HG03108 (cell line): ENCODE measurements around the gene NOS3.
"Not testable (repeated sequence)": the region's sequence is repeated elsewhere in the genome, so short reads cannot be mapped to it uniquely, and the experiment has no call there.

Experiments
- ATAC-seq: cut with Tn5 transposase; IDR thresholded peaks from one replicate; pipeline ENCODE4 v1.9.1; 2021; ENCODE audit warnings: moderate library complexity; ENCODE audit not compliant: unreplicated experiment

The NOS3 gene

DNA sequence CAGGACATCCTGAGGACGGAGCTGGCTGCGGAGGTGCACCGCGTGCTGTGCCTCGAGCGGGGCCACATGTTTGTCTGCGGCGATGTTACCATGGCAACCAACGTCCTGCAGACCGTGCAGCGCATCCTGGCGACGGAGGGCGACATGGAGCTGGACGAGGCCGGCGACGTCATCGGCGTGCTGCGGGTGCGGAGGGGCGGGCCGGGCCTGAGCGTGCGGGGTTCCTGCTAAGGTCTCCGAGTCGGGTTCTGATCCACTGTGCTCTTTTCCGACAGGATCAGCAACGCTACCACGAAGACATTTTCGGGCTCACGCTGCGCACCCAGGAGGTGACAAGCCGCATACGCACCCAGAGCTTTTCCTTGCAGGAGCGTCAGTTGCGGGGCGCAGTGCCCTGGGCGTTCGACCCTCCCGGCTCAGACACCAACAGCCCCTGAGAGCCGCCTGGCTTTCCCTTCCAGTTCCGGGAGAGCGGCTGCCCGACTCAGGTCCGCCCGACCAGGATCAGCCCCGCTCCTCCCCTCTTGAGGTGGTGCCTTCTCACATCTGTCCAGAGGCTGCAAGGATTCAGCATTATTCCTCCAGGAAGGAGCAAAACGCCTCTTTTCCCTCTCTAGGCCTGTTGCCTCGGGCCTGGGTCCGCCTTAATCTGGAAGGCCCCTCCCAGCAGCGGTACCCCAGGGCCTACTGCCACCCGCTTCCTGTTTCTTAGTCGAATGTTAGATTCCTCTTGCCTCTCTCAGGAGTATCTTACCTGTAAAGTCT is 23.1 kb downstream of the NOS3 start:
- ATAC-seq = no peak

DNA sequence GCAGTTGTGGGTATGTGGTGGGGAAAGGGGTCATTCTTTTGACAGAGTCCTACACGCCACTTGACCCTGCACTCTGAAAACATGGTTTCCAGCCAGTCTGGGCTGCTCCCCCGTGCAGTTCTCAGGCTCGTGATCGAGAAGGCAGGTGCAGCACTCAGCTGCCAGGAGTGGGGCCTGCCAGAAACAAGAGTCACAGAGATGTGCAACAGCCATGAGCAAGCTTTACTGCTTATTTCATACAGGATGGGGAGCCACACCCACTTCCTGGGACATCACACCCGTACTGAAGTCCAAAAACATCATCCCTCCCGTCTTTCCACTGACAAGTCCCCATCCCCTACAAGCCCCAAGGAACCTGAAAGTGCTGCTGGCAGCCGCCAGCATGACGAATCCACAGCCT is 24.1 kb downstream of the NOS3 start:
- no peak for ATAC-seq

DNA sequence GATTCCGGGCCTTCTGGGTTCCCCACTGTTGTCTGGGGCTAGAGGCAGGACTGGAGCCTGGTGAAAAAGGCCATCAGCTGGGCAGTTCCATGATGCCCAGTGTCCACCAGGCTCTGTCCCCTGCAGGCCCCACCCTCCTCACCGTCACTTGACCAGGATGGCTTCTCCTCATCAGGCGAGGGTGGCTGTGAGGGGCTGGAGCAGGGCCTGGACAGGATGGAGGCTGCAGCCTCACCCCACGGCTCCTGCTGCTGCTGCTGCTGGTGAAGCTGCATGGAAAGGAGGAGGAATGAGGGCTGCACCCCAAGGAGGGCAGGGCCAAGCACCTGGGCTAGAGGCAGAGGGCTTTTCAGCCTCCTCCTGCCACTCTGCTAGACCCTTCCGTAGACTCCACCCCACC is 25.1 kb downstream of the NOS3 start:
- ATAC-seq = no peak

DNA sequence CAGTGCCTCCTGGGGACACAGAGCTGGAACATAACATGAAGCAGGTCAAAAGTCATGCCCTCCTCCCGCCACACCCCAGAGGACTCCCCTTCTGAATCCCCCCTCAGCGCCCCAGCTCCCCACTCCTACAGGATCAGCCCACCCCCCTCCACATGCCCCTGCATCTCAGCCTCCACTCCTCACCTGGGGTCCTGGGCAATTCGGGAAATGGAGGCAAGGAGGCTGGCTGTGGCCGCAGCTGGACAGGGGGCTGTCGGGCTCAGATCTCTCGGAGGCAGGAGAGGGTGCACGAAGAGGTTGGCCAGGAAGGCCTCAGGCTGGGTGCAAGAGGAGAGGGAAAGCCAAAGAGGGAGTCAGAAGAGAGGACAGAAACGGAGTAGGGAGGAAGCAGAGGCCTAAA is 25.7 kb downstream of the NOS3 start:
- ATAC-seq = no peak

DNA sequence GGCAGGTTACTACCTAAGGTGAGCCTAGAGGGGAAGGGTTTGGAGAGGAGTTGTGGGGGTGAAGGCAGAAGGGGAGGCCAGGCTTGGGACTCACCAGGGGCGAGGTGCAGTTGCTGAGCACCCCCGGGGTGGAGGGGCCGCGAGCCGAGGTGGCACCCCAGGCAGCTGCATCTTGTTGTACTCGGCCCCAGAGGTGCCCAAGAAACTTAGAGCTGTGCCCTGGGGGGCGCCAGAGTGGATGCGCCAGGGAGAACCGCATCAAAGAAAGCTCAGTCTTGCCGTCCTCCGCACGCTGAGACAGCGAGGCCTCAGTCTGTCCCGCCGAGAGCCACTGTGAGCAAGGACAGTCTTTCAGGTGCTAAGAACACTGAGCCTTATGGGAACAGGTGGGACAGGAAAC is 26.1 kb downstream of the NOS3 start:
- ATAC-seq = no peak

DNA sequence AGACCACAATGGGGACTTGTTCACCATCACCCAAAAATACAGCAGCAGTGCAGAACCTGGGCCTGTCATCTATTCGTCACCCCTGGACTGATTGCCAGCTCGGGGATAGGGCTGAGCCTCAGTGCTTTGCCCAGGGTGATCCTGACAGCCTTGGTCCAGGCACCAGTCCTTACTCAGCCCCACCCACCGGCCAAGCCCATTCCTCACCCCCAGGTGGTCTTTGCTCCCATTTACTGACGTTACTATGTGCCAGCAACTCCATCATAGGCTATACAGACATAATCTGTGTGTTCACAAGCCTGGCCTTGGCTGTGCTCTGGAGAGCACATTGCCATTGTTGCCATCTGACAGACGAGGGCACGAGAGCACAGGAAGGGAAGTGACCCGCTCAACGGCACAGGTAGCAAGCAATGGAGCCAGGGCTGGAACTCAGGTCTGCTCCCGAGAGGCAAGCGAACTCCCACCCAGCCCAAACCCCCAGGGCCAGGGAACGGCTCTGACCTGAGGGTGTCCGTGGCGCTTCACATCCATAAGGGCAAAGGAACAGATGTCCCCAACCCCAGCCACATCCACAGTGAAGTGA is 26.6 kb downstream of the NOS3 start:
- no peak for ATAC-seq

DNA sequence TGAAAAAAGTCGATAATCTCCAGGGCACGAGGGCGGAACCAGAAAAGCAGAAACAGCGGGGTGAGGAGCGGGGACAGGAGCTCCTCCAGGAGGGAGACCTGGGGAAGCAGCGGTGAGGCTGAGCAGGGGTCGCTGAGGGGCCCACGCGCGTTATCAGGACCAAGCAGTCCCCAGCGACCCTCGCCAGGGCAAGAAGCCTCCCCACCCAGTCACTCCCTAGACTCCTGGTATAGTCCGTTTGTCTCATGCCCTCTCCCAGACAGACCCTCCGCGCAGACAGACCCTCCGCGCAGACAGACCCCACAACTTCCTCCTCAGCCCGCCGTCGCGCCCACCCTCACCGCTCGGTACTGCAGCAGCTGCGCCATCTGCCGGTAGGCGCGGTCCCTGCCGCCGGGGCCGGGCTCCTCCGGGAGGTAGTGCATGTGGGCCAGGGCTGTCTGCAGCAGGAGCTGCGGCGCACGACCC is 27.2 kb downstream of the NOS3 start:
- peak; percentile 51 for ATAC-seq

DNA sequence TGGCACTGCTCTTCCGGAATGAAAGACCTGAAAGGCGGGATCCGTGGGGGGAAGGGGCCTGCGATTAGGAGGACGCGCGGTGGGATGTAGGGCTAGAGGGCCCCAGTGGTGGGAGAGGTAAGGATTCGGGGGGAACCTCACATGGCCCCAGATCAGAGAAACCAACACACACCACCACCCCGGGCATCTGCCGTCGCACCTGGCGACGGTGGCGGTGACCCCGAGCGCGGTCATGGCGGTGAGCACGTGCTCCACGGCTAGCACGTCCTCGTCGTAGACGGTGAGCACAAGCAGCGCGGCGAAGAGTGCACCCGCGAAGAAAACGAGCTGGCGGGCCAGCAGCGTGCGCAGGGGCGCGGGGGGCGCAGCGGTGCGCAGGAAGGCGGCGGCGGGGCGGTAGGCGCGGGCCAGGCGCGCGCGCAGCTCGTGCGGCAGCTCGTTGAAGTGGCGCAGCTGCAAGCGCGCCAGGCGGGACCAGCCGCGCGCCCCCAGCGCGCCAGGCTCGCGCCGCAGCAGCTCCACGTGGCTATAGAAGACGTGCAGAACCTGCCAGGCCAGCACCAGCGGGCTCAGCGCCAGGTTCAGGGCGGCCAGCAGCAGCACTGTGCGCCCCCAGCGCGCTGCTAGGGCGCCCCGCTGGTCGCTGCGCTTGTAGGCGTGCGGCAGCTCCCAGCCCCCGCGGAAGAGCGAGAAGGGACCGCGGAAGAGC is 27.8 kb downstream of the NOS3 start:
- no peak for ATAC-seq

DNA sequence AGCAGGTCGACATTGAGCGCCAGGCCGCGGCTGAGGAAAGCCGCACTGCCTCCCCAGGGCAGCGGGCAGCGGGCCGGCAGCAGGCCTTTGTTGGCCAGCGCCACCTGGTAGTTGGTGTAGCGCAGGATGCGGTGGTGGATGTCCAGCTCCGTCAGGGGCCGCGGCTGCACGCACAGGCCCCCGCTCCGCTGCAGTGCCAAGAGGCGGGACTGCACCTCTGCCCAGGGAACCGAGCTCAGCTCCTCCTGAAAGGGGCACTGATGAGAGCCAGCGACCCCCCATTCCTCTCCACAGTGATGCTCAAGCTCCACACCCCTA is 28.3 kb downstream of the NOS3 start:
- no peak for ATAC-seq

DNA sequence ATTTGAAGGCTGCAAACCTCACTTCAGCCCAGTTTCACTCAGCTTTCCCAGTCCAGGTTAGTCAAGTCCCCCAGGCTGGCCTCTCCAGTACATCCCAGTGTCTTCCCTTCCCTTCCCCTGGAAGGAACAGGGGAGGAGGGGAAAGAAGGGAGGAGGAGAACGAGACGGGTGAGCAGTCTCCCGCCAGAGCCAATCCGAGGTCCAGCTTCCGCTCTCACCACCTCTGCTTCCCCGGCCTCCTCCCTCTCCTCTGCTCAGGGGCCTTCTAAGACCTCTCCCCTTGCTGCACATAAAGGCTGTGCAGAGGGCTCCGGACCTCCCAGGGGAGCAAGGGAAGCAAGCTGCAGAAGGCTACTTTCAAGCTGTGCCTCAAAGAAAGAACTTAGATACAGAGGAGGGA is 29.4 kb downstream of the NOS3 start:
- no peak for ATAC-seq

DNA sequence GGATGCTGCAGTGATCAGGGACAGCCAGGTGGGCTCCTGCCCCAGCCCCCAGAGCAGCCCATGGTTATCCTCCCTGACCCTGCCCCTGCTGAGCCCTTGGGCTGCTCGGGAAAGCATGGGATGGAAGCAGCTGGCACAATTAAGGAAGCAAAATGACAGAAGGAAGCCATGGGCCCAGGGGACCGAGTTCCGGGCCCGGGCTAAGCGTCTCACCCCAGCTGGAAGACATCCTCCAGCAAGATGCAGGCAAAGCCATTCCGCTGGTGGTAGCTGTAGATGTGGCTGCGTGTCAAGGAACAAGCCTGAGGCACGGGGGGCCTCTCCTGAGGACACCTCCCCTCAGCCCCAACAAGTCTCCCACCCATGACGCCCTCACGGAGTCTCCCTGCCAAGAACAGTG is 32.4 kb downstream of the NOS3 start:
- no peak for ATAC-seq

DNA sequence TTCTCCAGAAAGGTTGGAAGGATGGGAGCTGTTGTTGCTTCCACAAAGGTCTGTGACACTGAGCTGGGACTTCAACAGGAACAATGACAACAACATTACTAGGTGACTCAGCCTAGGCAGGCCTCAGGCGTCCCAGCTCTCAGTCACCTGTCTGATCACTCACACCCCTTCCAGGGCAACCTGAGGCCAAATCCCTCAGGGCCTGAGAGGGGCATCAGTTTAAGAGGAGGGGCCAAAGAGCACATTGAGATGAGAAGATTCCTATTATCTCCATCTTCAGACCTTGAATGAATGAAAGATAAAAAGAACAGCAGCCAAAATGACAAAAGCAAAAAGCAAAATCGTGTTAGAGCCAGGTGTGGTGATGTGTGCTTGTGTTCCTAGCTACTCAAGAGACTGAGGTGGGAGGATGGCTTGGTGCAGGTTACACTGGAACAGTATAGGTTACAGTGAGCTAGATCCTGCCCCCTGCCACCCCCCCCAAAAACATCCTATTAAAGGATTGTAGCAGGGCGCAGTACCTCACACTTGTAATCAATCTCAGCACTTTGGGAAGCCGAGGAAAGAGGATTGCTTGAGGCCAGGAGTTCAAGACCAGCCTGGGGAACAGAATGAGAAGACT is 33.7 kb downstream of the NOS3 start, which contains the start of gene ATG9B:
Gene ATG9B, minus strand, starts transcription at position 60 of the 622 bp plus-strand sequence. CDS start 71 bp downstream, outside the sequence.
- ATAC-seq = no peak

DNA sequence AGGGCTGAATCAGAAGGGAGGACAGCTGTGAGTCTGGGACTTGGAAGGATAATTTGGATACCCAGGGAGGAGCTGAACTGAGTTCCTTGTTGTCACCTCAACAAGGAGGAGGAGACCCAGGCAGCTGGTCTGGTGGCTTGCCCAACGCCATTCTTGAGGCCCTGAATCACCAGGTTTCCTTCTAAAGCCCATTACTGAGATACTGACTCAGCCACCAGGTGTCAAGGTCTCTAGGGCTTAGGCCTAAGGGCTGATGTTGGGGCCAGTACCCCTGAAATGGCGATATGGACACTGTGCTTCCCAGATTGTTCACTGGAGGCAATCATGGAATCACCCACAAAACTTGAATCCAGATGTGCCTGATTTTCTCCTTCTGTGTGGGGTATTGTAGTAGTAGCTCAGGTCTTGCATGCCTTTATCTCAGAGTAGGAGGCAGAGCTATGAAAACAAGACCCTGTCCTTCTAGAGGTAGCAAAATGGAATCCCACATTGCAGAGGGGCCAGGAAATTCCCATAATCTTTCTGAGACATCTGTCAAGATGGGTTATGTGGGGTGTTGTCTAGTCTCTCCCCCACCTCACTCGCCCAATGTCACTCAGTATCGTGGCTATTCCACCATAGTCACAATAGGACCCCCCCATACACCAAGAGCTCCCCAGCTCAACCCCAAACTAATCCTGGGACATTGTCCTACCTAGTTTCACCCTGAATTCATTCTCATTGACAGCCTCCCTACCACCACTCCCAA is 35.3 kb downstream of the NOS3 start:
- no peak for ATAC-seq

DNA sequence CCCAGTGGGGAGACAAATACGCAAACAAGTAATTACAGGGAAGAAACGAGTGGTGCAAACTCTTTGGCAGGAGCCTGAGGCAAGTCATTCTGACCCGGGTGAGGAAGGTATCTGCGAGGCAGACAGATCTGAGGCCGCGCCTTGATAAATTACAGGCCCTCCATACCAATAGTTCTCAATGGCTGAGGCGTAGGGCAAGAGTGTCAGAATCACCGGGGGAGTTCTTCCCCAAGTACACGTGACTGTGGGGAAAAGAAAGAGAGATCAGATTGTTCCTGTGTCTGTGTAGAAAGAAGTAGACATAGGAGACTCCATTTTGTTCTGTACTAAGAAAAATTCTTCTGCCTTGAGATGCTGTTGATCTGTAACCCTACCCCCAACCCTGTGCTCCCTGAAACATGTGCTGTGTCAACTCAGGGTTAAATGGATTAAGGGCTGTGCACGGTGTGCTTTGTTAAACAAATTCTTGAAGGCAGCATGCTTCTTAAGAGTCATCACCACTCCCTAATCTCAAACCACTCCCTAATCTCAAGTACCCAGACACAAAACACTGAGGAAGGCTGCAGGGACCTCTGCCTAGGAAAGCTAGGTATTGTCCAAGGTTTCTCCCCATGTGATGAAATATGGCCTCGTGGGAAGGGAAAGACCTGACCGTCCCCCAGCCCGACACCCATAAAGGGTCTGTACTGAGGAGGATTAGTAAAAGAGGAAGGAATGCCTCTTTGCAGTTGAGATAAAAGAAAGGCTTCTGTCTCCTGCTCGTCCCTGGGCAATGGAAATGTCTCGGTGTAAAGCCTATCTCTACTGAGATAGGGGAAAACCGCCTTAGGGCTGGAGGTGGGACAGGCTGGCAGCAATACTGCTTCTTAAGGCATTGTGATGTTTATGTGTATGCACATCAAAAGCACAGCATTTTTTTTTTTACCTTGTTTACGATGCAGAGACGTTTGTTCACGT is 36.2 kb downstream of the NOS3 start:
- not testable (repeated sequence) for ATAC-seq

DNA sequence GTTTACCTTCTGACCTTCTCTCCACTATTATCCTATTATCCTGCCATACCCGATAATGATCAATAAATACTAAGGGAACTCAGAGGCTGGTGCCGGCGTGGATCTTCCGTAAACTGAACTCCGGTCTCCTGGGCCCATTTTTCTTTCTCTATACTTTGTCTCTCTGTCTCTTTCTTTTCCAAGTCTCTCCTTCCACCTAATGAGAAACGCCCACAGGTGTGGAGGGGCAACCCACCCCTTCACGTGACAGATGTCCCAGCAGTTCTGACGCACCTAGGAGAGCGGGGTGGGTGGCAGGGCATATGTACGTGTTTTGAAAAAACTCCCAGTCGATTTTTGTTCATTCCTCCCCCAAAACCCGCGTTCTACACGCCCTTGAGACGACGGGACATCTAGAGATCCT is 36.9 kb downstream of the NOS3 start:
- ATAC-seq = not testable (repeated sequence)

DNA sequence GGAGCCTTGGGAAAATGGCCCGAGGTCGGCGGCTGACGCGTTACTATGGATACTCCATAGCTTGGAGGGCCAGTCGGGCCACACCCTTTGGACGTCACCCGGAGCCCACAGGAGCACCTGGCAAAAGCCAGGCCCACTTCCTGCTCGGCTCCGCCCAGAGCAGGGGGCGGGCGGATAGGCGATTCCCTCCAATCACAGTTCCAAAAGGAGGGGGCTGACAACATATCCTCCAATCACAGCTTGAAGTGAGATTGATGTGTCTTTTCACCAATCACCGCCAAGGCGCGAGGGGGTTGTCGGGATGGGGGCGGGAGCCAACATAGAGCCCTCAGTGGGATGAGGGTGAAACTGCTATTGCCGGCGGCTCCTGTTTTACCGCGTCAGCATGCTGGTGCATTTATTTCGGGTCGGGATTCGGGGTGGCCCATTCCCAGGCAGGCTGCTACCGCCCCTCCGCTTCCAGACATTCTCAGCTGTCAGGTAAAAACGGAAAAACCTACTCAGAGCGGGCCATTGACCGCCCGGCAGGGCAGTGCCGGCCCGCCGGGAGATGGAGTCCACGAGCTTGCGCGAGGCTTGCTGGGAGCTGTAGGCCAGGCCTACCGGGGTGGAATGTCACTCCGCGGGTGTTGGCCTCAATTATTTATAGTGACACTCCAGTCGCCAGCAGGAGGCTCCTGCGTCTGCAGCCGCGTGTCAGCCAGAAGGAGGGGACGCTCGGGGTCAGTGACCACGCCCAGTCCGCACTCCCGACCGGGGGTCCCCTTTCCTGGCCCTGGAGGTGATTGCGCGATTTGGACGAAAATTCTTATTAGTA is 37.5 kb downstream of the NOS3 start, which contains the start of gene ABCB8:
Gene ABCB8, plus strand, starts transcription at position 320 of the 817 bp plus-strand sequence. Its CDS starts 66 bp downstream, at position 386.
- peak; percentile 98 for ATAC-seq

DNA sequence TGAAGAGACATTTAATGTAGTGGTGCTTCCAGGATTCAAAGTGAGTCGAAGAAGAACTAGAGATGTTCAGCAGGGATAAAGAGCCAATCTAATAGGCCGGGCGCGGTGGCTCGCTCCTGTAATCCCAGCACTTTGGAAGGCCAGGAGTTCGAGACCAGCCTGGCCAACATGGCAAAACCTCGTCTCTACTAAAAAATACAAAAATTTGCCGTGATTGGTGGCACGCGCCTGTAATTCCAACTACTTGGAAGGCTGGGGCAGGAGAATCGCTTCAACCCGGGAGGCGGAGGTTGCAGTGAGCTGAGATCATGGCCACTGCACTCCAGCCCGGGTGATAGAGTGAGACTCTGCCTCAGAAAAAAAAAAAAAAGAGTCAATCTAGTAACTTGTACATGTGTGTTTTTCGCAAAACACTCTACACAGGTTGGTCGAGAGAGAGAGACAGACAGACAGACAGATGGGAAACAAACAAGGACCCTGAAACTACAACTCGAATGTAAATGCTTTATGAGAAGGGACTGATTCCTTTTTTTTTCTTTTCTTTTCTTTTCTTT is 38.2 kb downstream of the NOS3 start:
- ATAC-seq = no peak

DNA sequence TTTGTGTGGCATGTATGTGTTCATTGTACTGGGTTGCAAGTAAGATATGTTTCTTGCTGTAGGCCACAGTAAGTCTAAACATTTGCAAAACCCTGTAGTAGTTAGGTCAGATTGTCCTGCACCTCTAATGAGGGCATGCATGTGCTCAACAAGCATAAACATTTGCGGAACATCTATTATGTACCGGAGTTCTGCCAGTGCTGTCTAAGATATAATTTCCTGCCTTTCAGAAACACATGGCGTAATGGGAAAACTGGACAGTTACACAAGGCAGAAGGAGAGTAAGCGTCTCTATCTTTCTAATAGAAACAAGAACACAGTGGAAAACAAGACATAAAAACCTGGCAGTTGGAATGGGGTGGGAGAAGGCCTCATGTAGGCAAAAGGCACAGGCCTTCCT is 40.2 kb downstream of the NOS3 start:
- no peak for ATAC-seq
